Esophagus muscularis mucosa (tissue), 4 donors: ENCODE data around the gene SETD9.

Source experiments
- CTCF ChIP-seq, 3 experiments: fragments of 200-600 bp in 2 of 3; fragments of 450-650 bp in 1 of 3; sonication (generic) in 2 of 3; IDR thresholded peaks; one replicate each; pipeline ENCODE4 v1.5.1; 2017 to 2019; ENCODE audit warnings: antibody characterized with exemption in 3 of 3, mild to moderate bottlenecking in 2 of 3, moderate library complexity in 1 of 3
- EP300 ChIP-seq: sonication (generic); formaldehyde crosslinking; IDR thresholded peaks from one replicate; pipeline ENCODE4 v1.6.1; 2017; ENCODE audit warnings: antibody characterized with exemption
- POLR2A ChIP-seq: fragments of 450-650 bp; IDR thresholded peaks from one replicate; pipeline ENCODE4 v1.6.1; 2017; ENCODE audit warnings: antibody characterized with exemption, moderate library complexity, mild to moderate bottlenecking, low read depth

- TF ChIP-seq CTCF (IDR thresholded peaks at IDR 0.05) = no peak
- TF ChIP-seq POLR2A = no peak
- no peak for TF ChIP-seq EP300
Observed at GRCh38 chr5:56913766-56914165, 4.4 kb downstream of the SETD9 start.
